Body of pancreas (tissue), 4 donors: ENCODE results near the gene PPP1R1A. TPM values are rescaled to one million over a fixed set of nuclear protein-coding genes. Genes with fewer than 3 reads are reported as not detected.

Experiments used
- ATAC-seq: fragments of 150-250 bp; one replicate; pipeline ENCODE4 v1.9.1; 2016
- DNase-seq, 4 donors: peaks; one replicate each; pipeline ENCODE4 v3.0.0-alpha.2; 2019
- H3K27ac ChIP-seq, 4 donors: fragments of 200-600 bp; sonication (generic); 1 replicate in 3 of 4; 2 replicates in 1 of 4; pipeline versions ENCODE4 v1.5.1 to v1.6.1; 2016 to 2019; ENCODE audit warnings: mild to moderate bottlenecking in 1 of 4, mixed read lengths in 1 of 4, moderate library complexity in 1 of 4
- H3K27me3 ChIP-seq, 2 donors: fragments of 200-600 bp; sonication (generic); one replicate each; pipeline ENCODE4 v1.6.0; 2016; ENCODE audit warnings: mild to moderate bottlenecking in 1 of 2
- H3K36me3 ChIP-seq, 2 donors: fragments of 200-600 bp; sonication (generic); replicated peaks in 1 of 2; 2 replicates each; pipeline ENCODE4 v1.5.1; 2016; ENCODE audit warnings: low read depth in 2 of 2; ENCODE audit not compliant: insufficient read depth in 1 of 2
- H3K4me1 ChIP-seq: fragments of 200-600 bp; sonication (generic); one replicate; pipeline ENCODE4 v1.6.0; 2016
- H3K4me3 ChIP-seq, 2 donors: fragments of 200-600 bp; sonication (generic); 1 replicate in 1 of 2; 2 replicates in 1 of 2; pipeline ENCODE4 v1.5.1; 2016 to 2019
- H3K9me3 ChIP-seq, 3 donors: fragments of 200-600 bp; sonication (generic); 1 replicate in 2 of 3; 2 replicates in 1 of 3; pipeline ENCODE4 v1.5.1; 2016
- POLR2A ChIP-seq, 3 donors: fragments of 450-650 bp; IDR thresholded peaks; one replicate each; pipeline ENCODE4 v1.6.1; 2016; ENCODE audit warnings: antibody characterized with exemption in 3 of 3, mild to moderate bottlenecking in 2 of 3
- WGBS, 2 donors: methylation state at CpG; one replicate each; pipeline ENCODE4 v1.1.5; 2017; 5-methylcytosine and 5-hydroxymethylcytosine counted together
- intact Hi-C: fragments of 100-400 bp; cut with DNase I; formaldehyde crosslinking; loops from one replicate; pipeline ENCODE4 v1.15.1; 2023
- total RNA-seq, 2 donors: library from RNA; depleted of rRNA; stranded (reverse); fragments of >200 nt; gene quantifications; one replicate each; pipeline ENCODE4 v1.1.0, GENCODE V29; 2016
- TF ChIP-seq, protein P1 (sequence below), 7 experiments: fragments of 450-650 bp in 4 of 7; fragments of 200-600 bp in 3 of 7; sonication (generic) in 3 of 7; IDR thresholded peaks; one replicate each; pipeline ENCODE4 v1.5.1; 2016 to 2019; ENCODE audit warnings: antibody characterized with exemption in 7 of 7

PPP1R1A gene, protein sequence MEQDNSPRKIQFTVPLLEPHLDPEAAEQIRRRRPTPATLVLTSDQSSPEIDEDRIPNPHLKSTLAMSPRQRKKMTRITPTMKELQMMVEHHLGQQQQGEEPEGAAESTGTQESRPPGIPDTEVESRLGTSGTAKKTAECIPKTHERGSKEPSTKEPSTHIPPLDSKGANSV
- 10 to 100 TPM in 1 of 2 donors, 1 to 10 TPM in 1; 3.6 to 51.4 TPM for total RNA-seq

- peak; percentile 78 for ATAC-seq
- Histone ChIP-seq H3K27ac (no peak within 1 kb of the TSS), H3K4me1 (peaks cover 18% of the 10 kb centered on the region), H3K27me3 (no peaks in the 10 kb centered on the region), H3K9me3 (no peaks in the 10 kb centered on the region), H3K4me3 (no peak within 1 kb of the TSS), H3K36me3 (no peaks in the 10 kb centered on the region)
- 1 to 4% methylated on average over 3 to 67 of the region's 77 CpGs for WGBS, 2 donors
- TF ChIP-seq, protein P1, sequence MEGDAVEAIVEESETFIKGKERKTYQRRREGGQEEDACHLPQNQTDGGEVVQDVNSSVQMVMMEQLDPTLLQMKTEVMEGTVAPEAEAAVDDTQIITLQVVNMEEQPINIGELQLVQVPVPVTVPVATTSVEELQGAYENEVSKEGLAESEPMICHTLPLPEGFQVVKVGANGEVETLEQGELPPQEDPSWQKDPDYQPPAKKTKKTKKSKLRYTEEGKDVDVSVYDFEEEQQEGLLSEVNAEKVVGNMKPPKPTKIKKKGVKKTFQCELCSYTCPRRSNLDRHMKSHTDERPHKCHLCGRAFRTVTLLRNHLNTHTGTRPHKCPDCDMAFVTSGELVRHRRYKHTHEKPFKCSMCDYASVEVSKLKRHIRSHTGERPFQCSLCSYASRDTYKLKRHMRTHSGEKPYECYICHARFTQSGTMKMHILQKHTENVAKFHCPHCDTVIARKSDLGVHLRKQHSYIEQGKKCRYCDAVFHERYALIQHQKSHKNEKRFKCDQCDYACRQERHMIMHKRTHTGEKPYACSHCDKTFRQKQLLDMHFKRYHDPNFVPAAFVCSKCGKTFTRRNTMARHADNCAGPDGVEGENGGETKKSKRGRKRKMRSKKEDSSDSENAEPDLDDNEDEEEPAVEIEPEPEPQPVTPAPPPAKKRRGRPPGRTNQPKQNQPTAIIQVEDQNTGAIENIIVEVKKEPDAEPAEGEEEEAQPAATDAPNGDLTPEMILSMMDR (IDR thresholded peaks at IDR 0.05) = no peak
- no peak for TF ChIP-seq POLR2A (IDR thresholded peaks at IDR 0.05)
- peak; percentile 31 to 58 (median 44) for DNase-seq
- intact Hi-C loops = loop anchor here (10.0 kb wide), 1 partner anchor 377 kb away; no protein-coding TSS in a partner anchor
Measured at GRCh38 chr12:54588110-54588889, at the start of gene PPP1R1A. Gene PPP1R1A (minus strand): TSS chr12:54588659. CDS start chr12:54588488, 171 bp downstream.

DNA sequence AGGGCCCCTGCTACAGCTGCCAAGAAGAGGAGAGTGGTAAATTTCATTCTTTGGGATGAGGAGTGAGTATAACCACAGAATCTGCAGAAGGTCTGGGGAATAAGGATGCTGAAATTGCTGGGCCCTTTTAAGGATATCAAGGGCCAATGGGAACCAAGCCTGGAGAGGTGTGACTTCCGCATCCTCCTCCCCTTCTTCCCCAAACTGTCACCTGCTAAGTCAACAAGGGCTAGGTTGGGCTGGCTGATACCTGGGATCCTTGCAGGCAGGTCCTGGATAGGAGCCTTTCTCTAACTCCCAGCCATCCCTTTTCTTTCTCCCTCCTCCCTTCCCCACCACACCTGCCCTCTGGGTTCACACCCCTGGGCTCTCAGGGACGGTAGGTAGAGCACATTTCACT is 46.3 kb upstream of the PPP1R1A start, which contains the start of gene LACRT:
Gene LACRT, minus strand, starts transcription at position 101 of the 400 bp plus-strand sequence. Its CDS starts 54 bp downstream, at position 47.
- ATAC-seq (no peak), DNase-seq (no peak)
- Histone ChIP-seq H3K27ac (no peak within 1 kb of the TSS), H3K27me3 (no peaks in the 10 kb centered on the region), H3K4me3 (no peak within 1 kb of the TSS), H3K9me3 (no peaks in the 10 kb centered on the region), H3K4me1 (peaks cover 10% of the 10 kb centered on the region), H3K36me3 (no peaks in the 10 kb centered on the region)
- intact Hi-C loops = no loop called here
- 77 to 92% methylated on average over 2 of the region's 2 CpGs for WGBS, 2 donors
- TF ChIP-seq, protein P1 (IDR thresholded peaks at IDR 0.05) = no peak
- TF ChIP-seq POLR2A (IDR thresholded peaks at IDR 0.05) = no peak

DNA sequence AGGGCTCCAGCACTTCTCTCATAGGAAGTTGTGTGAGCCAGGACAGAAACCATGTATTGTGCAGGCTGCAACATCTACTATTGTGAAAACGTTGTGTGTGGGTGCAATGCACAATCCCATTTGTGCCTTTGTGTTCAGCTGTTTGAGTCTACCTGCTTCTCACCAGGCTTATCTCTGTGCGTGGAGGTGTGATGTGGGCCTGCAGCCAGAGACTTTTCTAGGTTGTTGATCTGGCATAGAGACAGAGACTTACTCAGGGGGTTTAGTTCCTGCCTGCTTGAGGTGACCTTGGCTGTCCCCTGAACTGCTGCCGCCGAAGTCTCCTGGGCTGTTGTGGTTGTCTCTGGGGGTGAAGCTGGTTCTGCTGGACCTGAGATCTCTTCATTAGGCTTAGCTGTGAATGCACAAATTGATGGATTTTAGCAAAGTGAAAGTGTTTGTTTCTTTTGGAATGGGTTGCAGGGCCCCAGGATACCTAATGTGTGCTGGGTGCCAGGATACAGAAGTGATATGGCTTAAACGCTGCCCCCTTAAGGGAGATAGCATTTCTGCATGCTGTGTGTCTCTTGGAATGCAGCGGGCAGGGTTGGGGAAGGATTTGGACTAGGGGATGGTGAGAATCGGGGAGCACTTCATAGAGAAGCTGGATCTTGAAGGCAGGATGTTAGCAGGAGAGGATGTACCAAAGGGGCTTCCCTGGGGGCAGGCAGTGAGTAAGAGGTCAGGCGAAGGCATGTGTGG is 43.7 kb upstream of the PPP1R1A start:
- TF ChIP-seq, protein P1 (IDR thresholded peaks at IDR 0.05) = no peak
- no peak for TF ChIP-seq POLR2A (IDR thresholded peaks at IDR 0.05)
- Histone ChIP-seq H3K9me3 (no peaks in the 10 kb centered on the region), H3K27ac (no peak overlapping the region), H3K27me3 (no peaks in the 10 kb centered on the region), H3K36me3 (no peaks in the 10 kb centered on the region), H3K4me1 (peaks cover 10% of the 10 kb centered on the region), H3K4me3 (no peak overlapping the region)
- DNase-seq (peak; percentile 17 to 49 (median 29)), ATAC-seq (peak; percentile 27)
- WGBS, 2 donors = 40 to 45% methylated on average over 8 of the region's 8 CpGs
- intact Hi-C loops = no loop called here

GRCh38 chr12:54631551-54631950 is 43.1 kb upstream of the PPP1R1A start:
- DNase-seq (no peak), ATAC-seq (no peak)
- Histone ChIP-seq H3K36me3 (no peaks in the 10 kb centered on the region), H3K9me3 (no peaks in the 10 kb centered on the region), H3K27ac (no peak overlapping the region), H3K4me1 (peaks cover 10% of the 10 kb centered on the region), H3K27me3 (no peaks in the 10 kb centered on the region), H3K4me3 (no peak overlapping the region)
- WGBS, 2 donors = 47 to 58% methylated on average over 4 to 5 of the region's 5 CpGs
- intact Hi-C loops = no loop called here
- TF ChIP-seq, protein P1 (IDR thresholded peaks at IDR 0.05) = no peak
- no peak for TF ChIP-seq POLR2A (IDR thresholded peaks at IDR 0.05)
